HG03066 (cell line): Measurements from ENCODE around the gene STUB1.

Source experiments
- ATAC-seq: cut with Tn5 transposase; IDR thresholded peaks from one replicate; pipeline ENCODE4 v1.9.1; 2021; ENCODE audit warnings: low read depth; ENCODE audit not compliant: unreplicated experiment

The STUB1 gene

GRCh38 chr16:643050-643368 is 37.2 kb upstream of the STUB1 start:
- no peak for ATAC-seq

- ATAC-seq, result no peak
Measured at GRCh38 chr16:644556-644955, 35.7 kb upstream of the STUB1 start.

- no peak for ATAC-seq
Measured at GRCh38 chr16:645852-646678, 34.1 kb upstream of the STUB1 start.

- no peak for ATAC-seq
Measured at GRCh38 chr16:646679-647172, 33.5 kb upstream of the STUB1 start.

- ATAC-seq, result no peak
Measured at GRCh38 chr16:647173-647902, 32.9 kb upstream of the STUB1 start.

GRCh38 chr16:648071-648780 is 32.0 kb upstream of the STUB1 start:
- no peak for ATAC-seq

- peak; percentile 79 for ATAC-seq
Measured at GRCh38 chr16:648781-649589, 31.2 kb upstream of the STUB1 start, which contains the start of gene WDR90. Gene WDR90, plus strand, starts transcription at chr16:649365. Its CDS starts 52 bp downstream, at chr16:649417.

- peak; percentile 11 for ATAC-seq
Measured at GRCh38 chr16:649631-650030, 30.6 kb upstream of the STUB1 start.

GRCh38 chr16:651844-652243 is 28.4 kb upstream of the STUB1 start:
- no peak for ATAC-seq

- no peak for ATAC-seq
Measured at GRCh38 chr16:652454-653305, 27.5 kb upstream of the STUB1 start.

GRCh38 chr16:654034-654433 is 26.2 kb upstream of the STUB1 start:
- no peak for ATAC-seq

GRCh38 chr16:657487-657886 is 22.7 kb upstream of the STUB1 start:
- ATAC-seq, result no peak

- ATAC-seq, result no peak
Measured at GRCh38 chr16:658679-659571, 21.3 kb upstream of the STUB1 start.

GRCh38 chr16:659618-660017 is 20.6 kb upstream of the STUB1 start:
- no peak for ATAC-seq

GRCh38 chr16:660132-660458 is 20.1 kb upstream of the STUB1 start:
- ATAC-seq, result no peak

GRCh38 chr16:660459-661183 is 19.6 kb upstream of the STUB1 start:
- ATAC-seq, result peak; percentile 63

GRCh38 chr16:661184-661821 is 18.9 kb upstream of the STUB1 start:
- no peak for ATAC-seq

- ATAC-seq, result no peak
Measured at GRCh38 chr16:662095-662494, 18.1 kb upstream of the STUB1 start.
